GM21381 (cell line): Measurements from ENCODE around the gene TMEM184A.

Experiments
- ATAC-seq: cut with Tn5 transposase; IDR thresholded peaks from one replicate; pipeline ENCODE4 v1.9.1; 2021; ENCODE audit warnings: mild to moderate bottlenecking, moderate library complexity; ENCODE audit not compliant: unreplicated experiment

Gene TMEM184A

DNA sequence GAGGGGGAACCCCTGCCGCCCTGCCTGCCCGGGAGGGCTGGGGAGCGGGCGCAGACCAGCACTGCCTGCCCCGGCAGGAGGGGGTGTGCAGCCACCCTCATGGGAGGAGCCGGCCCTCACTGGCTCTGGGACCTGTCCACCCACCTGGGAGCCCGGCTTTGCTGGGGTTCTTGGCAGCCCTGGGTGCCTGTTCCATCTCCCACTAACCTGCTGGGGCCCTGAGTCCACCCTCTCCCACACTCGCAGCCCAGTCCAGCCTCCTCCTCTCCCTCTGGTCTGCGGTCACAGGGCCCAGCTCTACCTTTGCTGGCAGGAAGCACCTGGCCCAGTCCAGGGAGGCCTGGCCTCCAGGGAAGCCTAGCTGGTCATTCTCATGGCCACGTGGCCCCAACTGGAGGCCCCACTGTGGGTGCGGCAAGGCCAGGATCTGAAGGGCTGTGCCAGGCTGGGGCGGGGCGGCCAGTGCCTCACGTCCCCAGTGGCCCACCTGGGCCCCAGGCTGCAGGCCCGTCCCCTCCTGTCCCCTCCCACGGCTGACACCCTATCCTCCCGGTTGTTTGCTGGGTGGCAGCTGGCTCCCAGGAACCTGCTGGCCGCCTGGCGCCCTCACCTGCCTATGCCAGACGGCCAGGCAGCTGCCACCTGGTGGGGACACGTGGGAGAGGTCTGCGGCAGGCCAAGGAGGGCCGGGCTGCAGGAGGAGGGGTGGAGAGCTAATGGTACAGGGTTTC is at the start of gene TMEM184A:
TMEM184A (minus strand) TSS at position 393 of the 731 bp plus-strand sequence. CDS start 721 bp downstream, outside the sequence.
- no peak for ATAC-seq

- ATAC-seq: no peak
Measured at GRCh38 chr7:1604383-1604782, 48.4 kb upstream of the TMEM184A start.

- no peak for ATAC-seq
Measured at GRCh38 chr7:1603346-1604225, 47.6 kb upstream of the TMEM184A start.

DNA sequence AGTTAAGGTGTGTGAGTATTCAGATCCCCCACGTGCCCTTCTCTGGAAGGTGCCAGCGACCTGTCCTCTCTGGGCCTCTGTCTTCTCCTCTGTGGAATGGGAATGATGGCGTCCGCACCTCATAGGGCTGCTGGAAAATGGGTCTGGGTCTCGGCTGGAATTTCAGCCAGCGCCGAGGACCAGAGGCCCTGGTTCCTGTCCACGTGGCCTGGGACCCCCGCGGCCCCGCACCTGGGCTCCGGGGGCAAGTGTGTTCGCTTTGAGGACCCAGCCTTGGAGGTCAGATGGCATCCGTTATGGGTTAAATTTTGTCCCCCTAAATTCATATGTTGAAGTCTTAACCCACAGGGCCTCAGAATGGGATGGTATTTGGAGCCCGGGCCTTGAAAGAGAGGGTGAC is 46.4 kb upstream of the TMEM184A start:
- no peak for ATAC-seq

- ATAC-seq: no peak
Measured at GRCh38 chr7:1601956-1602355, 46.0 kb upstream of the TMEM184A start.

DNA sequence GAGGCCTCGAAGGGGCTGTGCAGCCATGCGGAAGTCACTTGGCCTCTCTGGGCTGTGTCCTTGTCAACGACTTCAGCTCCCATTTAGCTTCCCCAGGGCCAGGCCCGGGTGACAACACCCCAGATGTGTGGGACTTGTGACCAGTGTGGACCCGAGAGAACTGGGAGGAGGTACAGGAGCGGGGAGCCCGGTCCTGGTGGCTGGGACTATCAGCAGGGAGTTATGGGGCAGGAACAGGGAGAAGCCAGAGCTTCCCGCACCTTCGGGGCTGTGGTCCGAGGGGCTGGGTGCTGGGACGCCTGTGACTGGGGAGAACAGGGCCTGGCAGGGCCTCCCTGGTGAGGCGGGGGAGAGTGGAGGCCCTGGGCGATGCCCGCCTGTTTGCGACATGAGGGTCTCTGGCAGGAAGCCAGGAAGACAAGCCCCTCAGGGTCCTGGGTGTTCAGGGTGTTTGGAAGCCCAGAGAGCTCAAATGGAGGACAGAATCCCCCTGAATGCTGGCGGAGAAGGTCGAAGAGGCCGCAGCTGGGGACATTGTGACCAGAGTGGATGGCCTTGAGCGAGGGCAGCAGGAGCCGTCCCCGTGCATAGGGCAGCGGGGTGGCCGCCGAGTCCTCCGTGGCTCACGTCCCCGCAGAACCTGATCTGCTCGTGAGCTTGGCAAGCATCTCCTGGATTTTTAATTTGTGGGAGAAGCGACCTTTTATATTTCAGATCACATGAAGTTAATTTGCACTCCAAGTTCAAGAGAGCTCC is 43.8 kb upstream of the TMEM184A start:
- ATAC-seq: no peak

- no peak for ATAC-seq
Measured at GRCh38 chr7:1598961-1599639, 43.1 kb upstream of the TMEM184A start.

DNA sequence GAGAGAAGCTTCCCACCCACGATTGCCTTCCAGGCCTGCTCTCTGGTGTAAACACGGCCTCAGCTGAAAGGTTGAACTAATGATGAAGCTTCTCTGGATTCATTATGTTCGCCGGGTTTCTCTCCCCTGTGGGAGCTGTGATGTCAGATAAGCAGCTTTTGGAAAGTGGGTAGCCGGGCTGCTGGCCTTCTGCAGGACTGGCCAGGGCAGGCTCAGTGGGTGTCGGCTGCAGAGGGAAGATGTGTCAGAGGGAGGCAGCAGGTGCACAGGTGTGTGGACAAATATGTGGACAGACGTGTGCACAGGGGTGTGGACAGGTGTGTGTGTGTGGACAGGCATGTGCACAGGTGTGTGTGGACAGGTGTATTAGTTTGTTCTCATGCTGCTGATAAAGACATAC is 42.3 kb upstream of the TMEM184A start:
- ATAC-seq: no peak

DNA sequence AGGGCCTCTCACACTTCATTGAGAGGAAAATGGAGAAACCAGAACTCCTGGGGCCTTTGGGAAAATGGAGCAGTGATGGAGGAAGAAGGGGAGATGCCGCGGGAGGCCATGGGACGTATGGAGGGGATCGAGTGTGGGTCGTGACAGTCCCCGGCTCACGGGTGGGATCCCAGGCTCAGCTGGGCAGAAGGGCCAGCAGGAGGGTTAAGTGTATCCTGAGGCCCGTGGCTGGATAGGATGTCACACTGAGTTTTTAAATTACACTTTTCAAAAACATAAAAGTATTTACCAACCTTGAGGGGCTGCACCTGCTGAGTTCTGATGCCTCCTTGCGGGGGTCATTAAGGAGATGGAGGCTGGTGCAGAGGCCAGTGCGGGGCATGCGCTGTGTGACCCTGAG is 41.8 kb upstream of the TMEM184A start:
- ATAC-seq: no peak

- no peak for ATAC-seq
Measured at GRCh38 chr7:1597066-1597760, 41.2 kb upstream of the TMEM184A start.

- ATAC-seq: no peak
Measured at GRCh38 chr7:1596181-1597043, 40.4 kb upstream of the TMEM184A start.

DNA sequence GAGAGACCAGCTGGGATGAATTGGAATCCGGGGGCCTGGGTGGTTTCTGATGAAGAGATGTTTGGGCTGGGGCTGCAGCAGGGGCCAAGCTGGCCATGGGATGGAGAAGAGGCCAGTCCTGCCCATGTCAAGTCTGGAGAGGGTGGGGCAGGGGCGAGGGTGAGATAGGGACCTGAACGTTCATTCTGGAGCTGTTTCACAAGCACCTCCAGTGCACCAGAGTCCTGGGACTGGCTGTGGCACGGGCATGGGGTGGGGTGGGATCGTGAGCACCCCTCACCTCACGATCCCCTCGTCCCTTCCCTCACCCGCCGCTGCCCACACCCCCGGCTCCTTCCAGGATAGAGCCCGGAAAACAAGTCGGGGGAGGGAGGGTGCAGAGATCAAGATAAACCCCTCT is 39.6 kb upstream of the TMEM184A start:
- ATAC-seq: no peak

DNA sequence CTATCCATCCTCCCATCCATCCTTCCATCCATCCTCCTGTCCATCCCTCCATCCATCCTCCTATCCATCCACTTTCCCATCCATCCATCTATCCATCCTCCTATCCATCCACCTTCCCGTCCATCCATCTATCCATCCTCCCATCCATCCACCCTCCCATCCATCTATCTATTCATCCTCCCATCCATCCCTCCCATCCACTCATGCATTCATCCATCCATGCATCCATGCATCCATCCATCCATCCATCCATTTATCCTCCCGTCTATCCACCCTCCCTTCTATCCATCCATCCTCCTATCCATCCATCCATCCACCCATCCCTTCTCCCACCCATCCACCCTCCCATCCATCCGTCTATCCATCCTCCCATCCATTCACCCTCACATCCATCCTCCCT is 39.0 kb upstream of the TMEM184A start:
- ATAC-seq: no peak

- no peak for ATAC-seq
Measured at GRCh38 chr7:1593904-1594421, 38.0 kb upstream of the TMEM184A start.

- no peak for ATAC-seq
Measured at GRCh38 chr7:1593091-1593866, 37.3 kb upstream of the TMEM184A start.

DNA sequence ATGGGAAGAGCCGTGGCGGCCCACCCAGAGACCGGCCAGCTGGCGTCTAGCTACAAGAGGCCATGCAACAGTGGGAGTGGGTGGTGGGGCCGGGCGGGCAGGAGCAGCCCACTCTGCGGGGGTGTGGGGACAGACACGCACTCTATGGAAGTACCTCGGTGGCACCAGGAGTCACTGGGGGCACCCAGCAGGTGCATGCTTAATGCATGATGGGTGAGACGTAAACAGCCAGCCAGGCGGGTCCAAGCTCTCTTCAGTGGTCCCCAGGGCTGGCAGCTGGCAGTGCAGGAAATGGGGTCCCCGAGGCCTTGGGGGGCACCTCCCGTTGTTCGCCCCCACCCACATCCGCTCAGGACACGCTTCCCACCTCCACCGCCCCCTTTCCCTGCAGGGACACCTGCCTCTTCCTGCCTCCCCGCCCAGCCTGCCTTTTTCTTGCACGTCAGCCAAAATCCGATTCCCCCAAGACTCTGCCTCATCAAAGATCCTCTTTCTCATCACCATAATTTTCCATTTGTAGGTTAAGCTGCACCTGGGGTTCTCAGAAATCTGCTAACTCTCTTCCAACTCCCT is 36.4 kb upstream of the TMEM184A start:
- ATAC-seq: no peak

DNA sequence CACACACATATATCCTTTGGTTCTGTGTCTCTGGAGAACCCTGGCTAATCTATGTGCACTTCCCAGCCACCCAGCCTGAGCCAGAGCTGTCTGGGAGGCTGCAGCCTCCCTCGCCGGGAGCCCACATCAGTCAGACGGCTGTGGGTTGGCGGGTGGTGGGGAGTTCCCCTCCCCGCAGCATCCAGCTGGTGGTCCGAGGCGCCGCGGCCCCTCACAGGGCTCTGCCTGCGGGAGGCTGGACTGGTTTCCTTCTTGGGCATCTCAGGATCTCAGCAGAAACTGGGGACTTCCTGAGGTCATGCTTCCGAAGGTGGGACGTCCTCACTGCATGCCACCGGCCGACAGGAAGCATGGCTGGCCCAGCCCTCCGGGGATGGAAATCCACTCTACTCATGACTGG is 35.9 kb upstream of the TMEM184A start:
- no peak for ATAC-seq

DNA sequence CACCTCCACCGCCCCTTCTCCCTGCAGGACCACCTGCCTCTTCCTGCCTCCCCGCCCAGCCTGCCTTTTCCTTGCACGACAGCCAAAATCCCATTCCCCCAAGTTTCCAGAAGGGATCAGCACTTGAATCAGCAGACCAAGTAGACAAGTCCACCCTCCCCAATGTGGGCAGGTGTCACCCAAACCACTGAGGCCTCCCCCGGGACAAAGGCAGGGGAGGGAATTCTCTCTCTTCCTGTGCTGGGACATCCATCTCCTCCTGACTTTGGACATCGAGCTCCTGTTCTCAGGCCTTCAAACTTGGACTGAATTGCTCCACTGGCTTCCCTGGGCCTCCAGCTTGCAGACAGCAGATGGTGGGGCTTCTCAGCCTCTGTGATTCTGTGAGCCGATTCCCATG is 35.4 kb upstream of the TMEM184A start:
- no peak for ATAC-seq
